ENCODE data around the gene IL17RD.

The IL17RD gene

GRCh38 chr3:57135964-57136719 is 29.0 kb downstream of the IL17RD start:
- H3K4me3 ChIP-seq = no peak overlapping the region

GRCh38 chr3:57133157-57133556 is 32.0 kb downstream of the IL17RD start:
- H3K27ac ChIP-seq = no peak overlapping the region
- no peak overlapping the region for H3K4me3 ChIP-seq

More at GRCh38 chr3:57135964-57136719, 29.0 kb downstream of the IL17RD start:
- H3K27ac ChIP-seq = no peak overlapping the region

GRCh38 chr3:57132674-57133073 is 32.5 kb downstream of the IL17RD start:
- H3K27ac ChIP-seq = no peak overlapping the region
- no peak overlapping the region for H3K4me3 ChIP-seq

GRCh38 chr3:57131210-57131588 is 34.0 kb downstream of the IL17RD start:
- peak overlapping the region in 1 of 21 experiments; percentile 37 for H3K27ac ChIP-seq
- no peak overlapping the region for H3K4me3 ChIP-seq

GRCh38 chr3:57130571-57131209 is 34.5 kb downstream of the IL17RD start:
- Histone ChIP-seq H3K27ac (peak overlapping the region in 2 of 21 experiments; percentile 3 to 37), H3K4me3 (no peak overlapping the region)

- Histone ChIP-seq H3K27ac (peak overlapping the region in 12 of 21 experiments; percentile 8 to 73 (median 30)), H3K4me3 (no peak overlapping the region)
Observed at GRCh38 chr3:57128826-57129667, 36.1 kb downstream of the IL17RD start.

- Histone ChIP-seq H3K27ac (peak overlapping the region in 16 of 21 experiments; percentile 7 to 81 (median 48)), H3K4me3 (no peak overlapping the region)
Observed at GRCh38 chr3:57127891-57128518, 37.1 kb downstream of the IL17RD start.

GRCh38 chr3:57126244-57126643 is 38.9 kb downstream of the IL17RD start:
- Histone ChIP-seq H3K27ac (no peak overlapping the region), H3K4me3 (no peak overlapping the region)

GRCh38 chr3:57120451-57121174 is 44.5 kb downstream of the IL17RD start:
- no peak overlapping the region for H3K27ac ChIP-seq
- H3K4me3 ChIP-seq = no peak overlapping the region

- no peak overlapping the region for H3K27ac ChIP-seq
- H3K4me3 ChIP-seq = no peak overlapping the region
Observed at GRCh38 chr3:57120040-57120439, 45.1 kb downstream of the IL17RD start.

GRCh38 chr3:57118254-57118653 is 46.9 kb downstream of the IL17RD start:
- Histone ChIP-seq H3K27ac (no peak overlapping the region), H3K4me3 (no peak overlapping the region)

GRCh38 chr3:57116501-57116900 is 48.7 kb downstream of the IL17RD start:
- Histone ChIP-seq H3K27ac (no peak overlapping the region), H3K4me3 (no peak overlapping the region)

- Histone ChIP-seq H3K27ac (no peak overlapping the region), H3K4me3 (no peak overlapping the region)
Observed at GRCh38 chr3:57112206-57112605, 52.9 kb downstream of the IL17RD start.

GRCh38 chr3:57110798-57111197 is 54.4 kb downstream of the IL17RD start:
- Histone ChIP-seq H3K27ac (no peak overlapping the region), H3K4me3 (no peak overlapping the region)

- Histone ChIP-seq H3K27ac (no peak overlapping the region), H3K4me3 (no peak overlapping the region)
Observed at GRCh38 chr3:57110214-57110613, 54.9 kb downstream of the IL17RD start.

- no peak overlapping the region for H3K27ac ChIP-seq
- no peak overlapping the region for H3K4me3 ChIP-seq
Observed at GRCh38 chr3:57109437-57110199, 55.5 kb downstream of the IL17RD start.

GRCh38 chr3:57108684-57109083 is 56.5 kb downstream of the IL17RD start:
- H3K4me3 ChIP-seq = no peak overlapping the region
- H3K27ac ChIP-seq = no peak overlapping the region

GRCh38 chr3:57105585-57105984 is 59.6 kb downstream of the IL17RD start:
- no peak overlapping the region for H3K4me3 ChIP-seq
- no peak overlapping the region for H3K27ac ChIP-seq
